ENCODE results near the gene TTC17.

The TTC17 gene

GRCh38 chr11:43511959-43512358 lies 153.2 kb downstream of the TTC17 start:
- no peak overlapping the region for H3K4me2 ChIP-seq (ENCODE audit: low read depth, low read length, poor library complexity, severe bottlenecking)
- H3K9me2 ChIP-seq (replicated peaks; ENCODE audit: low read depth, low read length), result no peaks in the 10 kb centered on the region
- H3K79me2 ChIP-seq (ENCODE audit: insufficient read depth, low read length), result no peaks in the 10 kb centered on the region
- H2AFZ ChIP-seq (ENCODE audit: low read length), result no peak overlapping the region
- H3K27me3 ChIP-seq (ENCODE audit: insufficient read depth, low read length, poor library complexity, severe bottlenecking), result no peaks in the 10 kb centered on the region
- no peaks in the 10 kb centered on the region for H4K20me1 ChIP-seq (ENCODE audit: insufficient read depth, low read length, poor library complexity, severe bottlenecking)
- H3F3A ChIP-seq (ENCODE audit: low read depth), result no peaks in the 10 kb centered on the region; the same call in 1 of the 2 replicates
- no peak overlapping the region for H3K9ac ChIP-seq (ENCODE audit: low read depth, low read length, poor library complexity, severe bottlenecking)
- TF ChIP-seq EZH2phosphoT487 (IDR thresholded peaks at IDR 0.05; ENCODE audit: borderline replicate concordance) (no peak), CTCF (conservative IDR thresholded peaks at IDR 0.05; ENCODE audit: low read length) (no peak)
- no peaks in the 10 kb centered on the region for H3K36me3 ChIP-seq (ENCODE audit: insufficient read depth, low read length)
- no peaks in the 10 kb centered on the region for H3K9me3 ChIP-seq (ENCODE audit: insufficient read depth, low read depth, low read length)
- peaks cover 24% of the 10 kb centered on the region for H3K4me1 ChIP-seq (ENCODE audit: insufficient read depth, low read length, poor library complexity, severe bottlenecking)
- H3K4me3 ChIP-seq (ENCODE audit: low read length, poor library complexity, severe bottlenecking), result no peak overlapping the region

- H3K4me3 ChIP-seq (ENCODE audit: low read length, poor library complexity, severe bottlenecking), result no peak overlapping the region
- no peak overlapping the region for H3K9ac ChIP-seq (ENCODE audit: low read depth, low read length, poor library complexity, severe bottlenecking)
- H3K4me1 ChIP-seq (ENCODE audit: insufficient read depth, low read length, poor library complexity, severe bottlenecking), result no peaks in the 10 kb centered on the region
- no peaks in the 10 kb centered on the region for H3K9me3 ChIP-seq (ENCODE audit: insufficient read depth, low read depth, low read length)
- no peaks in the 10 kb centered on the region for H3K27me3 ChIP-seq (ENCODE audit: insufficient read depth, low read length, poor library complexity, severe bottlenecking)
- H4K20me1 ChIP-seq (ENCODE audit: insufficient read depth, low read length, poor library complexity, severe bottlenecking), result no peaks in the 10 kb centered on the region
- H3K4me2 ChIP-seq (ENCODE audit: low read depth, low read length, poor library complexity, severe bottlenecking), result no peak overlapping the region
- H3K36me3 ChIP-seq (ENCODE audit: insufficient read depth, low read length), result no peaks in the 10 kb centered on the region
- TF ChIP-seq EZH2phosphoT487 (IDR thresholded peaks at IDR 0.05; ENCODE audit: borderline replicate concordance) (no peak), CTCF (conservative IDR thresholded peaks at IDR 0.05; ENCODE audit: low read length) (peak; percentile 54)
- no peak overlapping the region; the same call in 1 of the 2 replicates for H2AFZ ChIP-seq (ENCODE audit: low read length)
- no peaks in the 10 kb centered on the region for H3F3A ChIP-seq (ENCODE audit: low read depth)
- no peaks in the 10 kb centered on the region for H3K79me2 ChIP-seq (ENCODE audit: insufficient read depth, low read length)
- H3K9me2 ChIP-seq (replicated peaks; ENCODE audit: low read depth, low read length), result no peaks in the 10 kb centered on the region
Observed at GRCh38 chr11:43515090-43515489, 156.4 kb downstream of the TTC17 start.

GRCh38 chr11:43516316-43516850 lies 157.7 kb downstream of the TTC17 start:
- H3K4me1 ChIP-seq (ENCODE audit: insufficient read depth, low read length, poor library complexity, severe bottlenecking), result no peaks in the 10 kb centered on the region
- H3K9me2 ChIP-seq (replicated peaks; ENCODE audit: low read depth, low read length), result no peaks in the 10 kb centered on the region
- no peaks in the 10 kb centered on the region; the same call in 1 of the 2 replicates for H3K9me3 ChIP-seq (ENCODE audit: insufficient read depth, low read depth, low read length)
- no peak overlapping the region for H3K4me3 ChIP-seq (ENCODE audit: low read length, poor library complexity, severe bottlenecking)
- TF ChIP-seq EZH2phosphoT487 (IDR thresholded peaks at IDR 0.05; ENCODE audit: borderline replicate concordance), result no peak
- TF ChIP-seq CTCF (conservative IDR thresholded peaks at IDR 0.05; ENCODE audit: low read length), result no peak
- H2AFZ ChIP-seq (ENCODE audit: low read length), result no peak overlapping the region
- no peak overlapping the region for H3K9ac ChIP-seq (ENCODE audit: low read depth, low read length, poor library complexity, severe bottlenecking)
- no peaks in the 10 kb centered on the region for H4K20me1 ChIP-seq (ENCODE audit: insufficient read depth, low read length, poor library complexity, severe bottlenecking)
- H3K79me2 ChIP-seq (ENCODE audit: insufficient read depth, low read length), result no peaks in the 10 kb centered on the region
- no peaks in the 10 kb centered on the region for H3F3A ChIP-seq (ENCODE audit: low read depth)
- H3K4me2 ChIP-seq (ENCODE audit: low read depth, low read length, poor library complexity, severe bottlenecking), result no peak overlapping the region
- no peaks in the 10 kb centered on the region for H3K36me3 ChIP-seq (ENCODE audit: insufficient read depth, low read length)
- H3K27me3 ChIP-seq (ENCODE audit: insufficient read depth, low read length, poor library complexity, severe bottlenecking), result no peaks in the 10 kb centered on the region

Data from Loucy (cell line).